HCT116 (cell line): ENCODE measurements around the gene CUEDC2. TPM values are rescaled to one million over a fixed set of nuclear protein-coding genes. Genes with fewer than 3 reads are reported as not detected.

Experiments
- ATAC-seq: fragments of 200-7000 bp; cut with Tn5 transposase; 2 replicates; pipeline ENCODE4 v1.9.1; 2020; ENCODE audit warnings: mild to moderate bottlenecking, moderate library complexity
- BruUV-seq: library from RNA; stranded (reverse); fragments of 400-500 nt; replicated peaks from 2 replicates; lab custom pipeline; 2021; lab: Mats Ljungman, UMichigan
- CTCF ChIA-PET: fragments of 300-600 bp; sonication (Branson Sonifier 250); formaldehyde crosslinking; loops from one replicate; lab custom pipeline; 2021; ENCODE audit warnings: antibody characterized with exemption; lab: Charles Lee
- POLR2A ChIA-PET: fragments of 300-600, 350-600 bp; sonication (Branson Sonifier 250); formaldehyde crosslinking; loops from one replicate; lab custom pipeline; 2021; ENCODE audit warnings: antibody characterized with exemption; lab: Charles Lee
- RAD21 ChIA-PET, 2 experiments: fragments of 300-600 bp; sonication (Branson Sonifier 250); formaldehyde crosslinking; loops; one replicate each; lab custom pipeline; 2023; ENCODE audit warnings: low total read pairs in 2 of 2; ENCODE audit not compliant: uncharacterized antibody in 2 of 2, unreplicated experiment in 2 of 2, low non-redundant PET in 1 of 2; lab: Charles Lee
- DNase-seq: peaks from one replicate; pipeline ENCODE4 v3.0.0-alpha.2; 2010; ENCODE audit warnings: low read depth, low spot score
- H2AFZ ChIP-seq: fragments of 200-600 bp; shearing (Covaris generic), sonication (generic); 2 replicates; pipeline ENCODE4 v1.6.1; 2017; ENCODE audit warnings: low read depth, mixed run types, mixed read lengths, antibody characterized with exemption, low read length; ENCODE audit not compliant: poor library complexity, severe bottlenecking
- H3K27ac ChIP-seq: 2 replicates; pipeline ENCODE4 v1.5.1; 2012; ENCODE audit warnings: low read depth, low read length
- H3K27me3 ChIP-seq: fragments of 200-600 bp; sonication (generic); 2 replicates; pipeline ENCODE4 v1.6.1; 2016; ENCODE audit warnings: mixed run types, low read length, mixed read lengths; ENCODE audit not compliant: insufficient read depth
- H3K36me3 ChIP-seq, 2 experiments: fragments of 200-500 bp in 1 of 2; fragments of 200-600 bp in 1 of 2; sonication (Bioruptor generic) in 1 of 2; sonication (generic) in 1 of 2; 2 replicates each; pipeline versions ENCODE4 v1.5.1 to v1.6.1; 2014 to 2016; ENCODE audit warnings: low read length in 2 of 2, inconsistent platforms in 1 of 2, mixed read lengths in 1 of 2, mixed run types in 1 of 2; ENCODE audit not compliant: insufficient read depth in 2 of 2, control insufficient read depth in 1 of 2
- H3K4me1 ChIP-seq, 2 experiments: fragments of 200-600 bp in 1 of 2; sonication (generic) in 1 of 2; 2 replicates each; pipeline versions ENCODE4 v1.5.1 to v1.6.1; 2012 to 2017; ENCODE audit warnings: low read length in 2 of 2, inconsistent platforms in 1 of 2, mild to moderate bottlenecking in 1 of 2, mixed read lengths in 1 of 2, mixed run types in 1 of 2, moderate library complexity in 1 of 2; ENCODE audit not compliant: insufficient read depth in 2 of 2, control insufficient read depth in 1 of 2
- H3K4me2 ChIP-seq: fragments of 200-600 bp; sonication (generic); 2 replicates; pipeline ENCODE4 v1.6.1; 2017; ENCODE audit warnings: mixed run types, low read length, mixed read lengths
- H3K4me3 ChIP-seq, 2 experiments: fragments of 200-600 bp in 1 of 2; sonication (generic) in 1 of 2; replicated peaks in 1 of 2; 2 replicates each; pipeline ENCODE4 v1.5.1; 2011 to 2016; ENCODE audit warnings: low read length in 2 of 2, control low read depth in 1 of 2, low read depth in 1 of 2, mild to moderate bottlenecking in 1 of 2, mixed read lengths in 1 of 2, mixed run types in 1 of 2
- H3K79me2 ChIP-seq: fragments of 200-600 bp; sonication (generic); 2 replicates; pipeline ENCODE4 v1.6.1; 2017; ENCODE audit warnings: mild to moderate bottlenecking, mixed run types, low read length, moderate library complexity, mixed read lengths; ENCODE audit not compliant: insufficient read depth
- H3K9ac ChIP-seq: fragments of 200-600 bp; sonication (generic); 2 replicates; pipeline ENCODE4 v1.6.1; 2016; ENCODE audit warnings: low read length, mixed read lengths
- H3K9me2 ChIP-seq: fragments of 200-600 bp; sonication (generic), shearing (Covaris generic); 2 replicates; pipeline ENCODE4 v1.6.1; 2017; ENCODE audit warnings: mixed run types, mild to moderate bottlenecking, moderate library complexity; ENCODE audit not compliant: insufficient read depth
- H3K9me3 ChIP-seq, 2 experiments: fragments of 200-500 bp in 1 of 2; fragments of 200-600 bp in 1 of 2; sonication (Bioruptor generic) in 1 of 2; sonication (generic) in 1 of 2; 2 replicates each; pipeline ENCODE4 v1.6.1; 2014 to 2017; ENCODE audit warnings: low read length in 2 of 2, mixed read lengths in 2 of 2, inconsistent platforms in 1 of 2, low read depth in 1 of 2, mild to moderate bottlenecking in 1 of 2, mixed run types in 1 of 2, moderate library complexity in 1 of 2; ENCODE audit not compliant: control insufficient read depth in 1 of 2, insufficient read depth in 1 of 2
- H4K20me1 ChIP-seq: fragments of 200-600 bp; sonication (generic), shearing (Covaris generic); 2 replicates; pipeline ENCODE4 v1.6.1; 2017; ENCODE audit warnings: mixed run types, mild to moderate bottlenecking, moderate library complexity; ENCODE audit not compliant: insufficient read depth
- ATF3 ChIP-seq: IDR thresholded peaks from 2 replicates; pipeline ENCODE4 v1.6.1; 2012
- CBX3 ChIP-seq: IDR thresholded peaks from 2 replicates; pipeline ENCODE4 v1.6.1; 2012; ENCODE audit warnings: low read depth
- CEBPB ChIP-seq: IDR thresholded peaks from 2 replicates; pipeline ENCODE4 v1.6.1; 2012; ENCODE audit warnings: low read depth
- CTCF ChIP-seq, 3 experiments: fragments of 200-600 bp in 1 of 3; sonication (generic) in 1 of 3; IDR thresholded peaks in 2 of 3; conservative IDR thresholded peaks in 1 of 3; 2 replicates each; pipeline ENCODE4 v1.5.1; 2012 to 2017; ENCODE audit warnings: low read depth in 2 of 3, low read length in 2 of 3, antibody characterized with exemption in 1 of 3, borderline replicate concordance in 1 of 3, control low read depth in 1 of 3, mild to moderate bottlenecking in 1 of 3, mixed read lengths in 1 of 3, mixed run types in 1 of 3, moderate library complexity in 1 of 3; ENCODE audit not compliant: insufficient read depth in 1 of 3
- EGR1 ChIP-seq: IDR thresholded peaks from 2 replicates; pipeline ENCODE4 v1.6.1; 2012; ENCODE audit warnings: low read depth
- EZH2 ChIP-seq: fragments of 200-600 bp; sonication (generic); IDR thresholded peaks from 2 replicates; pipeline ENCODE4 v1.6.1; 2017; ENCODE audit warnings: antibody characterized with exemption, mixed run types
- POLR2A ChIP-seq: IDR thresholded peaks from 2 replicates; pipeline ENCODE4 v1.7.0; 2011; ENCODE audit warnings: borderline replicate concordance; ENCODE audit not compliant: insufficient read depth, insufficient read length; ENCODE audit errors: extremely low read depth
- POLR2AphosphoS5 ChIP-seq: IDR thresholded peaks from 2 replicates; pipeline ENCODE4 v1.6.1; 2011; ENCODE audit warnings: mild to moderate bottlenecking, low read depth, low read length, moderate library complexity
- RAD21 ChIP-seq: IDR thresholded peaks from 2 replicates; pipeline ENCODE4 v1.6.1; 2012; ENCODE audit warnings: low read depth, mild to moderate bottlenecking
- SP1 ChIP-seq: IDR thresholded peaks from 2 replicates; pipeline ENCODE4 v1.6.1; 2012; ENCODE audit warnings: low read depth
- TCF7L2 ChIP-seq: IDR thresholded peaks from 2 replicates; pipeline ENCODE4 v1.7.0; 2011; ENCODE audit warnings: borderline replicate concordance, inconsistent platforms; ENCODE audit not compliant: insufficient read depth, insufficient read length; ENCODE audit errors: extremely low read depth
- YY1 ChIP-seq: IDR thresholded peaks from 2 replicates; pipeline ENCODE4 v1.6.1; 2011; ENCODE audit warnings: low read length, low read depth, moderate library complexity, mild to moderate bottlenecking; ENCODE audit not compliant: insufficient replicate concordance; ENCODE audit errors: extremely low read depth
- ZNF274 ChIP-seq: fragments of 200-500 bp; sonication (Bioruptor generic); IDR thresholded peaks from 2 replicates; pipeline ENCODE4 v1.6.1; 2014; ENCODE audit warnings: mild to moderate bottlenecking, low read depth, low read length, inconsistent platforms
- intact Hi-C: fragments of 100-400 bp; cut with micrococcal nuclease; formaldehyde crosslinking; loops from 2 replicates; pipeline ENCODE4 v1.10.0; 2022
- total RNA-seq: library from RNA; stranded (reverse); gene quantifications from one replicate; pipeline ENCODE4 v1.2.1, GENCODE V29; 2021; ENCODE audit not compliant: unreplicated experiment
- TF ChIP-seq, protein P1 (sequence below): IDR thresholded peaks from 2 replicates; pipeline ENCODE4 v1.6.1; 2011; ENCODE audit warnings: mild to moderate bottlenecking, low read length, moderate library complexity; ENCODE audit not compliant: insufficient replicate concordance; ENCODE audit errors: extremely low read depth

The CUEDC2 gene
- total RNA-seq, 1 experiment from 2014 or later: 96.7 TPM

- Histone ChIP-seq H3K27me3 (no peaks in the 10 kb centered on the region), H4K20me1 (no peaks in the 10 kb centered on the region), H3K36me3 (peaks cover 14 to 22% of the 10 kb centered on the region in 2 experiments), H2AFZ (no peak overlapping the region), H3K27ac (no peak overlapping the region), H3K4me3 (no peak overlapping the region), H3K9ac (no peak overlapping the region), H3K79me2 (no peaks in the 10 kb centered on the region), H3K4me1 (no peaks in the 10 kb centered on the region)
- ATAC-seq: peak; percentile 74
- TSS peak; percentile 14 for BruUV-seq
- ChIA-PET POLR2A (no interaction called here), CTCF (interaction anchor here (0.7 to 3.6 kb wide), 10 partner anchors 8 to 215 kb away, joined by 3 to 41 read pairs (median 7); partner anchors contain the start of gene NFKB2)
- TF ChIP-seq RAD21 (peak; percentile 46), CBX3 (no peak), TCF7L2 (no peak), CTCF (IDR thresholded peaks at IDR 0.05 in 2 of 3, conservative IDR thresholded peaks at IDR 0.05 in 1 of 3; ENCODE audit: borderline replicate concordance in 1 of 3, insufficient read depth in 1 of 3, low read depth in 2 of 3, low read length in 2 of 3) (peak; percentile 34 to 61 (median 45); a peak in 5 of 6 replicates)
- TF ChIP-seq, all 23 proteins: peak for 2
- DNase-seq: no peak
- Histone ChIP-seq H3K9me2 (no peaks in the 10 kb centered on the region), H3K4me2 (no peak overlapping the region), H3K9me3 (no peaks in the 10 kb centered on the region)
- RAD21 ChIA-PET: interaction anchor here in 1 of 2 experiments (1.0 kb wide), 1 partner anchor 200 kb away, joined by 3 read pairs; no protein-coding TSS in a partner anchor
- intact Hi-C loops: no loop called here
Measured at GRCh38 chr10:102384053-102384452, 48.3 kb downstream of the CUEDC2 start.

GRCh38 chr10:102382871-102383270, 49.5 kb downstream of the CUEDC2 start:
- Histone ChIP-seq H3K36me3 (peaks cover 19 to 24% of the 10 kb centered on the region in 2 experiments), H3K9me3 (no peaks in the 10 kb centered on the region), H3K79me2 (no peaks in the 10 kb centered on the region), H2AFZ (no peak overlapping the region), H3K27me3 (no peaks in the 10 kb centered on the region), H3K9me2 (no peaks in the 10 kb centered on the region), H3K4me1 (no peaks in the 10 kb centered on the region)
- CTCF ChIA-PET: interaction anchor here (1.3 to 3.6 kb wide), 4 partner anchors 12 to 152 kb away, joined by 5 to 41 read pairs (median 18); partner anchors contain the start of gene NFKB2
- DNase-seq: no peak
- intact Hi-C loops: no loop called here
- POLR2A ChIA-PET: no interaction called here
- TF ChIP-seq, protein P1, sequence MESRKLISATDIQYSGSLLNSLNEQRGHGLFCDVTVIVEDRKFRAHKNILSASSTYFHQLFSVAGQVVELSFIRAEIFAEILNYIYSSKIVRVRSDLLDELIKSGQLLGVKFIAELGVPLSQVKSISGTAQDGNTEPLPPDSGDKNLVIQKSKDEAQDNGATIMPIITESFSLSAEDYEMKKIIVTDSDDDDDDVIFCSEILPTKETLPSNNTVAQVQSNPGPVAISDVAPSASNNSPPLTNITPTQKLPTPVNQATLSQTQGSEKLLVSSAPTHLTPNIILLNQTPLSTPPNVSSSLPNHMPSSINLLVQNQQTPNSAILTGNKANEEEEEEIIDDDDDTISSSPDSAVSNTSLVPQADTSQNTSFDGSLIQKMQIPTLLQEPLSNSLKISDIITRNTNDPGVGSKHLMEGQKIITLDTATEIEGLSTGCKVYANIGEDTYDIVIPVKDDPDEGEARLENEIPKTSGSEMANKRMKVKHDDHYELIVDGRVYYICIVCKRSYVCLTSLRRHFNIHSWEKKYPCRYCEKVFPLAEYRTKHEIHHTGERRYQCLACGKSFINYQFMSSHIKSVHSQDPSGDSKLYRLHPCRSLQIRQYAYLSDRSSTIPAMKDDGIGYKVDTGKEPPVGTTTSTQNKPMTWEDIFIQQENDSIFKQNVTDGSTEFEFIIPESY: no peak
- TF ChIP-seq CBX3 (no peak), POLR2AphosphoS5 (no peak), CEBPB (no peak), ZNF274 (no peak), ATF3 (no peak), YY1 (no peak), RAD21 (no peak), POLR2A (no peak), EGR1 (no peak), EZH2 (no peak), SP1 (no peak)
- TF ChIP-seq, all 23 proteins: peak for 0
- H3K9ac ChIP-seq: no peak overlapping the region
- ATAC-seq: no peak
- no peak overlapping the region for H3K4me2 ChIP-seq
- H3K27ac ChIP-seq: no peak overlapping the region
- no peaks in the 10 kb centered on the region for H4K20me1 ChIP-seq
- RAD21 ChIA-PET: no interaction called here
- no peak overlapping the region for H3K4me3 ChIP-seq
- BruUV-seq: no TSS peak
